Neural progenitor cell (in vitro differentiated cells): ENCODE data around the gene AQP3.

Experiments used
- CTCF ChIP-seq: fragments of 200-600 bp; sonication (generic); IDR thresholded peaks from 2 replicates; pipeline ENCODE4 v1.5.1; 2017; ENCODE audit warnings: antibody characterized with exemption, mild to moderate bottlenecking
- EZH2 ChIP-seq: fragments of 200-600 bp; sonication (generic); IDR thresholded peaks from 2 replicates; pipeline ENCODE4 v1.6.1; 2017; ENCODE audit warnings: antibody characterized with exemption, mild to moderate bottlenecking, moderate library complexity
- EZH2phosphoT487 ChIP-seq: fragments of 200-600 bp; sonication (generic); IDR thresholded peaks from 2 replicates; pipeline ENCODE4 v1.6.1; 2017; ENCODE audit warnings: antibody characterized with exemption

GRCh38 chr9:33480976-33481375 is 33.6 kb upstream of the AQP3 start:
- TF ChIP-seq CTCF (no peak), EZH2 (no peak), EZH2phosphoT487 (no peak)
